HG03039 (cell line): Measurements from ENCODE around the gene TUBB2B.
"Not testable (repeated sequence)": the region's sequence is repeated elsewhere in the genome, so short reads cannot be mapped to it uniquely, and the experiment has no call there.

ENCODE experiments used
- ATAC-seq: cut with Tn5 transposase; IDR thresholded peaks from one replicate; pipeline ENCODE4 v1.9.1; 2021; ENCODE audit warnings: mild to moderate bottlenecking, moderate library complexity; ENCODE audit not compliant: unreplicated experiment

Gene TUBB2B

DNA sequence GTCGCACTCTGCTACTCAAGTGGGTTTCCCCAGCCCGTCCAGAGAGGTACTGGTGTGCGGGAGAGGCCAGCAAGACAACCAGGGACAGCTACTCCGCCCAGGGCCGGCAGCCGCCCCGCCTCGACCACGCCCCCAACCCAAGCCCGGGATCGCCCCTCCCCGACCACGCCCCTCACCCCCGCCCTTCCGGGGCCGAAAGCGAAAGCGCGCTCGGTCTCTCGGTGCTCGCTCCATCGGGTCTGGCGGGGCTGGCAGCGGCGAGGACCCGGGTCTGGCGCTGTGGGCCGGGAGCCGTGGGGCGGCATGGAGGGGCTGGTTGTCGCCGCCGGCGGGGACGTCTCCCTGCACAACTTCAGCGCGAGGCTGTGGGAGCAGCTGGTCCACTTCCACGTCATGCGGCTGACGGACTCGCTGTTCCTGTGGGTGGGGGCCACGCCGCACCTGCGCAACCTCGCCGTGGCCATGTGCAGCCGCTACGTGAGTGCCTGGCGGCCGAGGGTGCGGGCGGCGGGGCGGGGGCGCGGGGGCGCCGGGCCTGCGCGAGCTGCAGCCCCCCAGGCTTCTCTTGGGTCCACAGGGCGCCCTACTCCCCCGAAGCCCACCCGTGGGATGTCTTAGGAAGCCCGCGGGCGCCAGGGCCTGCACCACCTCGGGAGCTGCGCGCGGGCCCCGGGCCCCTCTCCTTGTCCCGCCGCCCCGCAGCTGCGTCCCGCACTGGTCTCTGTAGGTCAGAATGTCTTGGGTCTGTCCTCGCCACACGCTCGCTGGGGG, 31.5 kb upstream of the TUBB2B start, which contains the start of gene PSMG4:
TSS of gene PSMG4 (plus strand) at position 228 of the 771 bp plus-strand sequence. CDS start at position 304, 76 bp downstream.
- ATAC-seq, result peak; percentile 74

DNA sequence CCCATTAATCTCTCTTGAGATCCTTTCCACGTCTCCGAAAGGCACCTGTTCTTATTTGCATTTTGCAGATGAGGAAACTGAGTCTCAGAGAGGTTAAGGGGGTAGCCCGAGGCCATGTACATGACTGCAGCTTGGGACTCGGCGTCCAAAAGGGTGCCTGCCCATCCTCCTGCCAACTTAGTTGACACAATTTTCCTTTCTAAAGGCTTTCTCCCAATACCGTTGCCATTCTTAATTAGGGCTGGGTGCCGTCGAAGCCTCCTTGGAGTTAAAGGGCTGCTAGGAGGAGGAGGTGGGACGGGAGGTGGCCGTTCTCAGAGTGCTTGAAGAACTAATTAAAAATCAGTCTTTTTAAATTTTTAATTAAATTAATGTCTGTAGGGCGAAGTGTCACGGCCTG, 30.7 kb upstream of the TUBB2B start:
- no peak for ATAC-seq

GRCh38 chr6:3253597-3253961, 26.1 kb upstream of the TUBB2B start:
- ATAC-seq, result no peak

GRCh38 chr6:3252861-3253596, 25.6 kb upstream of the TUBB2B start:
- no peak for ATAC-seq

DNA sequence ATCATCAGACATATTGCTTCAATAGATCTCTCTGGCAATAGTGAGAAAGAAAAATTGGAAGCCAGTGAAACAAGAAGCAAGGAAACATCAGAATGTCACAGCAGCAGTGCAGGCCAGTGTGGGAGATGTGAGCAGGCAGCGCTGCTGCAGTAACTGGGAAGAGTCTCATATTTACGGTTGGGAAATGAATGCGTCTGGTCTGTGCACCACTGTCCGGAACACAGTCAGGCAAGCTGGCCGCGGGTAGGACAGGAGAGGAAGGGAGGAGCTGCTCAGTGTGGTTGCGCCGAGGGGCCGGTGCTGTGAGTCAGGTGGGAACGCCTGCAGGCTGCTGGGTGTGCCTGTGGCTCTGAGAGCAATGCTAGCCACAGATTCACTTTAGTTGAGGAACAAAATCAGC, 24.9 kb upstream of the TUBB2B start:
- ATAC-seq, result no peak

DNA sequence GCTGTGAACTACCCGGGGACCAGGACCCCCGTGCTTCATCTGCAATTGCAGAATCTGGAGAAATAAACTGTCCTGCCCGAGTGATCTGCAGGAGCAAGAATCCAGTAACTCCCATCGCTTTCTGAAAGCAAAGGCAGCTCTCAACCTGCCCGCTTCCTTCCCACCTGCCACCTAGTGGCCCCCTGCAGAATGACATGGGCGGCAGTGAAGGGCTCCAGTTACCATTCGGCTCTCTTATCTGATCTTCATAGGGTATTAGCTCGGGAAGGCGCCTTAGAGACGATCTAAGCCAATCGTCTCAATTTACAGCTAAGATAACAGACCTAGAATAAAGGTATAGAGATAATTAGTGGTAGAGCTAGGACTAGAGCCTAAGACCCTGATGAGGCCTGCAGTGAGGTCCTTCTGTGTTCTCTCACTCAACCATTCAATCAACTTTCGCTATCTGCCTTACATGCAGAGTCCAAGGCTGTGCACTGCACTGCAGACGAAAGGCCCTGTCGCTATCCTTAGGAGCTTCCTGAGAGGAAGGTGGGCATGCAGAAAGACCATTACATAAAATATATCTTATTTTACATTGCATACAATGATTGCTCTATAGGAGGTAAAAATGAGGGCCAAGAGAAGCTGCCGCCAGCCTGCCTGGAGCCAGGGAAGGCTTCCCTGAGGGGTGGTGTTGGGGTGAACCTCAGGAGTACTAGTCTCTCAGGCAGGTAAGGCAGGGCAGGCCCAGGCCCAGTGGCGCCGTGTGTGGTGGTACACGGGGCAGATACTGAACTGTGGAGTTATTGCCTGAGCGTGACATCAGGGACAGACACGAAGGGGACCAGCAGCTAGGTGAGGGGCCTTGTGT, 24.2 kb upstream of the TUBB2B start:
- peak; percentile 64 for ATAC-seq

DNA sequence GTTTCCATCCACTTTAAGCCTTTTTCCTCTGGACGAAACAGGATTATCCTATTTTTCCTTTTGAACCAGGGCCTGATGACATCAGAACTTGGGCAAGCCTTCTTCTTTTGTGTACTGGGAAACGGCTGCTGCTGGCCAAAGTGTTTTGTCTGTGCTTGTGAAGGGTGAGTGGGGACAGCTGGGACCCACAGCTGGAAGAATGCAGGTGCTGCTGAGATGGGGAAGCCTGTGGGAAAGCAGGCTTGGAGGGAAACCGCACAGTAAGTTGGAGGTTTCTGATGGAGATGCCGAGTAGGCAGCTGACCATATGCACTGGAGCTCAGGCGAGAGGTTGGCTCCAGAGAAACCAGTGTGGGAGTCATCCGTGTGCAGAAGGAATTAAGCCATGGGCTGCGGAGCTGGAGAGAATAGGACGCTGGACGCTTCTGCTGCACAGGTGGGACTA, 22.8 kb upstream of the TUBB2B start:
- ATAC-seq, result no peak

GRCh38 chr6:3249821-3250220, 22.4 kb upstream of the TUBB2B start:
- ATAC-seq, result no peak

GRCh38 chr6:3247255-3248146, 20.0 kb upstream of the TUBB2B start:
- ATAC-seq, result no peak

- no peak for ATAC-seq
These were observed 17.8 kb upstream of the TUBB2B start for GRCh38 chr6:3245216-3245615.

GRCh38 chr6:3244832-3245161, 17.3 kb upstream of the TUBB2B start:
- not testable (repeated sequence) for ATAC-seq

DNA sequence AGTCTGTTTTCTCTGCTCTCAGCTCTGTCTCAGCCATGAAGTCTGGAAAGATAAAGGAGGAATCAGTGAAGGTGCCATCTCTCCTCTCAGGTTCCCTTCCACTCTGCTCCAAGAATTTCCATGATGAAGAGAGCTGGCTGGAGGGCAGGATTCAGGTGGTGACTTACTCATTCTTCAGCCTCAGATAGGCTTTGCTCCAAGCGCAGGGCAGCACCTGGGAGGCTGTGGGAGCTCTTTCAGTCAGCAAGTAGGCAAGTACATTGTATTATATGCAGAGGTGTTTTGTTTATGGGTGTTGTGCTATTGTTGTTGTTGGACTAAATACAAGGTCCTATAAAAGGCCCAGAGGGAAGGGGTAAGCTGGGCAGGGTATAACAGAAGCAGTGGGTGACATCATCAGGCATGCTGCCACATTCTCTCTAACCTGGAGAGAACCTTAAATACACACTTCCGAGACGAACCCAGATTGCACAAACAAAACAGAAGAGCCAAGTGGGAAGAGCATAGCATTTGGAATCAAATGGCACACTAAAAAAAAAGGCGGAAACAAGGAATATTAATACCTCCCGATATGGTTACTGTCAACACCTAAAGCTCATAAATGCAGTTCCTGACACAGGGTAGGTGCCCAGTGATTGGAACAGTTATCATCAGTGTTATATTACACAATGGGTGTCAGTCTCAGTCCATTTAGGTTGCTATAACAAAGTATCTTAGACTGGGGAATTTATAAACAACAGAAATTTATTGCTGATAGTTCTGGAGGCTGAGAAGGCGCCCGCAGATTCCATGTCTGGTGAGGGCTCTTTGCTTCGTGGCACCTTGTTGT, 16.8 kb upstream of the TUBB2B start:
- ATAC-seq, result no peak

DNA sequence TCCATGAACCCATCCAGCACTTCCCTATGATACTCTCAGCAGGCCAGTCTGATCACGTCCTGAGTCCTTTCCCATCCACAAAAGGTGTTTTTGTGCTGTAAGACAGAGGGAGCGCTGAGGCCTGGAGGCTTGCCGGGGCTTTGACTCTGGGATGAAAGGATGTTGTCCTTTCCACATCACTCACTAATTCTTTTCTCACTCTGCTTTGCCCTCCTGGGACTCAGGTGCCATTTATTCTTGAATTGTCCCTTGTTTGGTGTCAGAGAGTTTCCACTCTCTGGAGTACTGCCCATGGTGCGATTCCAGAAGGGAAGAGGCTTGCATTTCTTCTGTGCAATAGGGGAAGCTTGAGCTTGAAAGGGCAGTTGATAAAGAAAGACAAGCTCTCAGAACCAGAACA, 15.3 kb upstream of the TUBB2B start:
- no peak for ATAC-seq

DNA sequence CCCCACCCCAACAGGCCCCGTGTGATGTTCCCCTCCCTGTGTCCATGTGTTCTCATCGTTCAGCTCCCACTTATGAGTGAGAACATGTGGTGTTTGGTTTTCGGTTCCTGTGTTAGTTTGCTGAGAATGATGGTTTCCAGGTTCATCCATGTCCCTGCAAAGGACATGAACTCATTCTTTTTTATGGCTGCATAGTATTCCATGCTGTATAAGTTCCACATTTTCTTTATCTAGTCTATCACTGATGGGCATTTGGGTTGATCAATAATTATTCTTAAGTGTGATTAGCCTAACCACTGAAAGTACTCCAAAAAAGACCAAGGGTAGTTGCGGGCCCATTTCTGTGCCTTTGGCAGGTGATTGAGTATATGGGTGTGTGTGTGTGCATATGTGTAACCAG, 14.3 kb upstream of the TUBB2B start:
- ATAC-seq, result not testable (repeated sequence)

- ATAC-seq, result no peak
These were observed 13.1 kb upstream of the TUBB2B start for GRCh38 chr6:3240595-3240994.

DNA sequence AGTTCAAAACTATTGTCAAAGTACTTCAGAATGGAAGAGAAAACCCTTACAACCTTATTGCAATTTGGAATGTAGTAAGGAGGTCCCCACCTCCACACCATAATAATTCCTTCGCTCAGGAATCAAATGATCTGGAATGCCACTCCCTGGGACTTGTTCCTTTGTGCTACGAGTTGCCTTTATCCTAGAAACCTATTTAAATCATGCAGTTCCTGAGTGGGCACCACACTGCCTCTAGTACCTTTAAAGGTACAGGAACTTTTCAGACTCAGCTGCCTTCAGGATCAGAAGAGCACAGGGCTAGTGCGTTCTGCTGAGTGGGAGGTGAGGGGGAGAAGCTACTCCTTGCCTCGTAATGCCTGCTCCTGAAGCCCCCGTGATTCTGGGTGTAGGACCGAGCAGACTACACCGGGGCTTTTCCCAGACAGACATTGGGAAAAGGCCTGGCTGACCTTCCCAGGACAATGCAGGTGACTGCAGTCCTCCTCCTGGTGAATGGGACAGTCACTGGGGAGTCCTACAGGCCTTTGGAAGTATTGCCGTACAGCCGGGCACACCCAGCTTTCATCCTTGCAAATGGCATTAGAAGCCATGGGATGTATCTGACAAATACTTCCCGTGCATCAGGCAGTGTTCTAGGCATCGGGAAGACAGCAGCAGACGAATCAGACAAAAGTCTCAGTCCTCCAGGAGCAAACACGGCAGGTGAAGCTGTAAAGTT, 11.8 kb upstream of the TUBB2B start:
- ATAC-seq, result no peak

DNA sequence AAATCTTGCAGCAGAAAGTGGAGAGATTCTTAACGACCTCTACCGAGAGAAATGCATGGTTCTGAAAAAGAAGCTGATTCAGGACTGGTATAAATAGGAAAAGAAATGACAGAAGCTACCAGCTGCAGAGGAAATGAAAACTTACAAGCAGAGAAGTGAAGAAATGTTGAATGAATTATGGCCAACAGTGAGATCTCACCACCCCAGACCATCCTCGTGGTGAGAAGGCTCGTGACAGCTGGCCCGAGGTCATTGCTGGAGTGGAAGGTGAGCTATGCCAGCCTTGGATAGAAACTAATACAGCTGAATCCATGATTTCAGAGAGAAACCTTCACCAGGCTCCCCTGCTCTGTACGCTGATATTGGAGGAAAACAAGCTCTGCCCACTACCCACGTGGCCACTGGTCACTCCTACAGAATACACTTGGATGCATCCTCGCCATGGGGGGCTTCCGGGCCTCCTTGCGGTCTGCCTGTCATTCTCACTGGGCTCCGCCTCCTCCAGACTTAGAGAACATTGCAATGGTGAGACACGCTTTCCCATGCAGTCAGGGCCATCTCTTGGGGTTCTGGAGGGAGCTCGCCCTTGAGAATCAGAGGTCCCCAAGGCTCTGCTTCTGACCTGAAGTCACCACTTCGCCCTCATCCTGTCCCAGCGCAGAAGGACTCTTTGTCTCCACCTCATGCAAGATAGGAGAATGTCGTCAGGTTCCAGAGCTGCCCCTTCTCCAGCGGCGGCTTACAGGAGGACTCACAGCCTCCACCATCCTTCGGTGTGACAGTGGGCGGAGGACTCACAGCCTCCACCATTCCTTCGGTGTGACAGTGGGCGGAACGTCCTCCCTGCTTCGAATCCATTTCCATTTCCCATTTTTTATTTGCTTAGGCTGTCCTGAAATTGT, 10.6 kb upstream of the TUBB2B start:
- ATAC-seq, result no peak

DNA sequence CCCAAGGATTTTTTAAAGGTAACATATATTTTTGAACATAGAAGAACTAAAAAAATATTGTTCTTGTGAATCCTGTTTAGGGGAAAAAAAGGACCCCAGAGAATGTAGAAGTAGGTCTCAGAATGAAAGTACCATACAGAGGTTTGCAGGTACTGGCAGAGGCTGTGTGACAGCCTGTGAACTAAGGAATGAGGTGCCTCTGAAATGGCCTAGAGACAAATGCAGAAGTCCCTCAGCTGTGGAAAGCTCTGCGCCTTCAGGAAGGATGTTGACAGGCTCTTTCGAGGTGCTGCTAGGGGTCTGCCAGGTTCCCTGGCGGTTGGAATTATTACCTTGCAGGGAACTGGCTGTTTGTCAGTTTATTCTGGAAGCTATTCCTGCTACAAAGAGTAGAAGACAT, 8.6 kb upstream of the TUBB2B start:
- no peak for ATAC-seq
